CD14-positive monocyte (primary cell): ENCODE results near the gene WWTR1. TPM values are rescaled to one million over a fixed set of nuclear protein-coding genes. Genes with fewer than 3 reads are reported as not detected.
A peak's percentile ranks its signal among the peaks of the same experiment; 100 is the strongest.

ENCODE experiments used
- DNase-seq, 3 donors: peaks; one replicate each; pipeline ENCODE4 v3.0.0-alpha.2; 2011 to 2022
- H2AFZ ChIP-seq: 2 replicates; pipeline ENCODE4 v1.6.0; 2012; ENCODE audit warnings: mild to moderate bottlenecking, low read depth, low read length, inconsistent platforms; ENCODE audit not compliant: insufficient read depth, poor library complexity, severe bottlenecking
- H3K27ac ChIP-seq, 2 donors: 1 replicate in 1 of 2; 2 replicates in 1 of 2; pipeline ENCODE4 v1.5.1; 2012 to 2013; ENCODE audit warnings: low read length in 2 of 2, control low read depth in 1 of 2, inconsistent platforms in 1 of 2, low read depth in 1 of 2, mild to moderate bottlenecking in 1 of 2
- H3K27me3 ChIP-seq, 2 donors: one replicate each; pipeline versions ENCODE4 v1.6.0 to v1.6.1; 2011 to 2013; ENCODE audit warnings: low read length in 2 of 2; ENCODE audit not compliant: control insufficient read depth in 2 of 2, insufficient read depth in 2 of 2
- H3K36me3 ChIP-seq, 2 donors: replicated peaks in 1 of 2; 1 replicate in 1 of 2; 2 replicates in 1 of 2; pipeline versions ENCODE4 v1.5.1 to v1.6.1; 2012 to 2013; ENCODE audit warnings: low read length in 2 of 2, control low read depth in 1 of 2, inconsistent platforms in 1 of 2, mild to moderate bottlenecking in 1 of 2; ENCODE audit not compliant: insufficient read depth in 2 of 2, control insufficient read depth in 1 of 2
- H3K4me1 ChIP-seq, 2 donors: 1 replicate in 1 of 2; 2 replicates in 1 of 2; pipeline versions ENCODE4 v1.5.1 to v1.6.1; 2012 to 2013; ENCODE audit warnings: low read length in 2 of 2, control low read depth in 1 of 2, inconsistent platforms in 1 of 2, mild to moderate bottlenecking in 1 of 2, moderate library complexity in 1 of 2; ENCODE audit not compliant: insufficient read depth in 2 of 2, control insufficient read depth in 1 of 2
- H3K4me2 ChIP-seq: replicated peaks from 2 replicates; pipeline ENCODE3; 2012; ENCODE audit warnings: low read length, moderate library complexity, mild to moderate bottlenecking; ENCODE audit not compliant: poor library complexity, severe bottlenecking; ENCODE audit errors: extremely low read depth
- H3K4me3 ChIP-seq, 3 experiments: fragments of 200-600 bp in 1 of 3; sonication (generic) in 1 of 3; replicated peaks in 1 of 3; 1 replicate in 2 of 3; 2 replicates in 1 of 3; pipeline ENCODE4 v1.5.1; 2011 to 2013; ENCODE audit warnings: low read length in 3 of 3, mild to moderate bottlenecking in 3 of 3, control low read depth in 2 of 3, low read depth in 2 of 3, inconsistent platforms in 1 of 3, moderate library complexity in 1 of 3
- H3K79me2 ChIP-seq: 2 replicates; pipeline ENCODE4 v1.6.0; 2012; ENCODE audit warnings: mild to moderate bottlenecking, control low read depth, inconsistent platforms, low read length, moderate library complexity; ENCODE audit not compliant: insufficient read depth
- H3K9ac ChIP-seq: 2 replicates; pipeline ENCODE4 v1.6.0; 2017; ENCODE audit warnings: low read length, mild to moderate bottlenecking; ENCODE audit not compliant: insufficient read depth, poor library complexity, severe bottlenecking
- H3K9me3 ChIP-seq, 2 donors: replicated peaks in 1 of 2; 1 replicate in 1 of 2; 2 replicates in 1 of 2; pipeline versions ENCODE4 v1.5.1 to v1.6.1; 2012 to 2013; ENCODE audit warnings: low read length in 2 of 2, control low read depth in 1 of 2; ENCODE audit not compliant: control insufficient read depth in 1 of 2, insufficient read depth in 1 of 2
- H4K20me1 ChIP-seq: 2 replicates; pipeline ENCODE4 v1.6.0; 2012; ENCODE audit warnings: mild to moderate bottlenecking, low read length, control low read depth, moderate library complexity; ENCODE audit not compliant: insufficient read depth
- H3K27ac Mint-ChIP-seq, 7 donors: one replicate each; pipeline ENCODE4 v1.8.0; 2020; ENCODE audit warnings: mild to moderate bottlenecking in 7 of 7, mixed read lengths in 7 of 7, moderate library complexity in 6 of 7, inconsistent platforms in 2 of 7
- H3K27me3 Mint-ChIP-seq, 3 donors: one replicate each; pipeline ENCODE4 v1.8.0; 2021 to 2022; ENCODE audit warnings: low read depth in 3 of 3, mild to moderate bottlenecking in 3 of 3, mixed read lengths in 3 of 3, moderate library complexity in 3 of 3, inconsistent platforms in 1 of 3
- H3K36me3 Mint-ChIP-seq, 2 donors: one replicate each; pipeline ENCODE4 v1.8.0; 2020; ENCODE audit warnings: mixed read lengths in 2 of 2, inconsistent platforms in 1 of 2, mild to moderate bottlenecking in 1 of 2
- H3K4me1 Mint-ChIP-seq: one replicate; pipeline ENCODE4 v1.8.0; 2020; ENCODE audit warnings: mild to moderate bottlenecking, mixed read lengths
- H3K4me3 Mint-ChIP-seq, 2 donors: one replicate each; pipeline ENCODE4 v1.8.0; 2020; ENCODE audit warnings: mild to moderate bottlenecking in 2 of 2, mixed read lengths in 2 of 2, moderate library complexity in 1 of 2
- H3K9me3 Mint-ChIP-seq, 7 donors: one replicate each; pipeline ENCODE4 v1.8.0; 2020 to 2022; ENCODE audit warnings: mixed read lengths in 7 of 7, mild to moderate bottlenecking in 6 of 7, moderate library complexity in 6 of 7, inconsistent platforms in 2 of 7
- CTCF ChIP-seq: fragments of 200-600 bp; IDR thresholded peaks from one replicate; pipeline ENCODE4 v1.8.0; 2022; ENCODE audit warnings: antibody characterized with exemption, mild to moderate bottlenecking
- WGBS: methylation state at CpG from one replicate; pipeline ENCODE4 v1.1.5; 2013; ENCODE audit warnings: missing lambda C conversion rate; ENCODE audit not compliant: insufficient coverage; 5-methylcytosine and 5-hydroxymethylcytosine counted together
- intact Hi-C, 2 donors: fragments of 100-400 bp; cut with micrococcal nuclease; formaldehyde crosslinking; loops; one replicate each; pipeline versions ENCODE4 v1.15.0 to v1.15.1; 2023
- polyA plus RNA-seq, 3 donors: library from polyadenylated mRNA; depleted of rRNA in 1 of 3; unstranded in 2 of 3; stranded (reverse) in 1 of 3; fragments of 300-500 nt in 2 of 3; fragments of >200 nt in 1 of 3; fragmentation: Illumina TruSeq in 2 of 3; gene quantifications; 1 replicate in 2 of 3; 2 replicates in 1 of 3; pipeline ENCODE4 v1.2.3, GENCODE V29; 2012 to 2021
- small RNA-seq: library from RNA; depleted of rRNA; stranded (forward); fragments of <200 nt; gene quantifications from one replicate; pipeline ENCODE3, GENCODE V24; 2012; ENCODE audit warnings: low read depth; ENCODE audit not compliant: insufficient read length

WWTR1 gene
- polyA plus RNA-seq, 3 donors: not detected

- H3K9me3 Mint-ChIP-seq: peaks cover 0 to 2% (median 0%) of the 10 kb centered on the region in 7 donors
- Histone ChIP-seq H3K4me2 (no peak overlapping the region), H3K27ac (no peak overlapping the region), H3K4me3 (no peak overlapping the region), H3K27me3 (no peaks in the 10 kb centered on the region), H3K36me3 (no peaks in the 10 kb centered on the region), H4K20me1 (no peaks in the 10 kb centered on the region), H3K9me3 (no peaks in the 10 kb centered on the region), H3K9ac (no peak overlapping the region), H3K79me2 (no peaks in the 10 kb centered on the region), H3K4me1 (peaks cover 42 to 46% of the 10 kb centered on the region in 2 donors), H2AFZ (no peak overlapping the region)
- peaks cover 0 to 1% of the 10 kb centered on the region in 2 donors for H3K36me3 Mint-ChIP-seq
- intact Hi-C loops: loop anchor here (10.0 kb wide), 2 partner anchors 76 to 96 kb away; partner anchors contain the start of gene TM4SF1 (in 1 of the 2)
- no peak for DNase-seq
- peaks cover 0 to 2% (median 1%) of the 10 kb centered on the region in 3 donors for H3K27me3 Mint-ChIP-seq
- no peak for TF ChIP-seq CTCF
- peaks cover 46% of the 10 kb centered on the region for H3K4me1 Mint-ChIP-seq
- no peak overlapping the region for H3K4me3 Mint-ChIP-seq
- no peak overlapping the region for H3K27ac Mint-ChIP-seq
- 100% methylated on average over 3 of the region's 3 CpGs for WGBS
Measured at GRCh38 chr3:149470381-149470780, 187.4 kb downstream of the WWTR1 start.

GRCh38 chr3:149468504-149469212, 189.2 kb downstream of the WWTR1 start:
- no peak for TF ChIP-seq CTCF
- WGBS: no CpG with 5 or more reads among the region's 2 CpGs
- Mint-ChIP-seq H3K9me3 (peaks cover 0 to 10% (median 2%) of the 10 kb centered on the region in 7 donors), H3K36me3 (peaks cover 0 to 1% of the 10 kb centered on the region in 2 donors), H3K27ac (no peak overlapping the region), H3K27me3 (peaks cover 0 to 2% (median 1%) of the 10 kb centered on the region in 3 donors), H3K4me1 (peaks cover 40% of the 10 kb centered on the region), H3K4me3 (no peak overlapping the region)
- Histone ChIP-seq H3K79me2 (no peaks in the 10 kb centered on the region), H3K36me3 (no peaks in the 10 kb centered on the region), H2AFZ (peak overlapping the region; percentile 3), H3K9ac (no peak overlapping the region), H3K4me1 (peaks cover 37 to 41% of the 10 kb centered on the region in 2 donors), H3K4me3 (no peak overlapping the region), H3K4me2 (no peak overlapping the region), H3K27ac (no peak overlapping the region), H3K27me3 (no peaks in the 10 kb centered on the region), H3K9me3 (peaks cover 0 to 6% of the 10 kb centered on the region in 2 donors), H4K20me1 (no peaks in the 10 kb centered on the region)
- no peak for DNase-seq
- intact Hi-C loops: no loop called here

Small RNA genes within 50 kb of the gene (small RNA-seq; reads per million reads assigned to genes)
- not detected for gene RNU6-1098P

Other genes with a start within 250 kb of the WWTR1 start
- gene TM4SF4, start 183.3 kb downstream of the WWTR1 start, polyA plus RNA-seq: under 1 TPM in 1 of 3 donors, not detected in 2; 0.08 TPM
- gene COMMD2, start 94.5 kb upstream of the WWTR1 start, polyA plus RNA-seq: 10 to 100 TPM; 15.1 to 74.4 (median 73.5) TPM
- gene ANKUB1, start 134.5 kb upstream of the WWTR1 start, polyA plus RNA-seq: under 1 TPM in 1 of 3 donors, not detected in 2; 0.05 TPM
- 100 to 1,000 TPM in 2 of 3 donors, 10 to 100 TPM in 1; 95.4 to 481 (median 462) TPM for gene RNF13, start 155.2 kb upstream of the WWTR1 start, polyA plus RNA-seq